SK-N-SH treated with all-trans-retinoic acid at 6 μM for 48 hours (cell line): ENCODE measurements around the gene SPATA46.

Experiments used
- ATAC-seq: fragments of 200-7000 bp; cut with Tn5 transposase; 3 replicates; pipeline ENCODE4 v1.9.1; 2020; ENCODE audit warnings: mild to moderate bottlenecking, moderate library complexity
- ARNTL ChIP-seq: fragments of 450-650 bp; formaldehyde crosslinking; IDR thresholded peaks from 2 replicates; pipeline ENCODE4 v1.5.0; 2020; ENCODE audit warnings: low read depth, mild to moderate bottlenecking, moderate library complexity, borderline replicate concordance
- BACH2 ChIP-seq: fragments of 250-450 bp; sonication (Bioruptor Pico); IDR thresholded peaks from 2 replicates; pipeline ENCODE4 v1.9.0; 2021; ENCODE audit warnings: mild to moderate bottlenecking, borderline replicate concordance
- CSDC2 ChIP-seq: fragments of 250-450 bp; sonication (Bioruptor Pico); IDR thresholded peaks from 2 replicates; pipeline ENCODE4 v1.5.0; 2020; ENCODE audit warnings: mild to moderate bottlenecking, moderate library complexity
- ESRRG ChIP-seq: fragments of 250-450 bp; sonication (Bioruptor Pico); IDR thresholded peaks from 2 replicates; pipeline ENCODE4 v1.6.1; 2021; ENCODE audit warnings: mild to moderate bottlenecking
- GLIS3 ChIP-seq: fragments of 250-450 bp; sonication (Bioruptor Pico); IDR thresholded peaks from 2 replicates; pipeline ENCODE4 v1.5.0; 2020; ENCODE audit warnings: mild to moderate bottlenecking, moderate library complexity
- ISL1 ChIP-seq: fragments of 250-450 bp; sonication (Bioruptor Pico); IDR thresholded peaks from 2 replicates; pipeline ENCODE4 v2.1.2; 2022; ENCODE audit warnings: mild to moderate bottlenecking, moderate library complexity
- OSR1 ChIP-seq: fragments of 250-450 bp; sonication (Bioruptor Pico); IDR thresholded peaks from 2 replicates; pipeline ENCODE4 v1.8.0; 2022; ENCODE audit warnings: moderate library complexity, mild to moderate bottlenecking, inconsistent platforms
- PPARA ChIP-seq: fragments of 250-450 bp; sonication (Bioruptor Pico); IDR thresholded peaks from 2 replicates; pipeline ENCODE4 v1.5.0; 2020; ENCODE audit warnings: mild to moderate bottlenecking, borderline replicate concordance
- RARB ChIP-seq: fragments of 250-450 bp; sonication (Bioruptor Pico); IDR thresholded peaks from 2 replicates; pipeline ENCODE4 v1.8.0; 2021; ENCODE audit warnings: mild to moderate bottlenecking, moderate library complexity
- SNAI2 ChIP-seq: fragments of 250-450 bp; sonication (Bioruptor Pico); IDR thresholded peaks from 2 replicates; pipeline ENCODE4 v1.5.0; 2020; ENCODE audit warnings: mild to moderate bottlenecking, moderate library complexity
- TCF4 ChIP-seq: fragments of 250-450 bp; sonication (Bioruptor Pico); IDR thresholded peaks from 2 replicates; pipeline ENCODE4 v1.8.0; 2021; ENCODE audit warnings: mild to moderate bottlenecking, moderate library complexity, borderline replicate concordance
- TOX ChIP-seq: fragments of 250-450 bp; sonication (Bioruptor Pico); IDR thresholded peaks from 2 replicates; pipeline ENCODE4 v1.8.0; 2021; ENCODE audit warnings: mild to moderate bottlenecking, moderate library complexity, borderline replicate concordance
- ZC3H10 ChIP-seq: fragments of 250-450 bp; sonication (Bioruptor Pico); IDR thresholded peaks from 2 replicates; pipeline ENCODE4 v1.5.1; 2021; ENCODE audit warnings: mild to moderate bottlenecking, moderate library complexity
- ZFP3 ChIP-seq: fragments of 250-450 bp; sonication (Bioruptor Pico); IDR thresholded peaks from 2 replicates; pipeline ENCODE4 v1.5.0; 2020; ENCODE audit warnings: mild to moderate bottlenecking, moderate library complexity
- ZFP30 ChIP-seq: fragments of 450-650 bp; formaldehyde crosslinking; IDR thresholded peaks from 2 replicates; pipeline ENCODE4 v1.5.0; 2022; ENCODE audit warnings: mild to moderate bottlenecking, moderate library complexity
- ZNF565 ChIP-seq: fragments of 450-650 bp; formaldehyde crosslinking; conservative IDR thresholded peaks from 2 replicates; pipeline ENCODE4 v1.5.0; 2020; ENCODE audit warnings: low read depth, mild to moderate bottlenecking, moderate library complexity
- ZNF70 ChIP-seq: fragments of 450-650 bp; formaldehyde crosslinking; IDR thresholded peaks from 2 replicates; pipeline ENCODE4 v1.5.0; 2020; ENCODE audit warnings: mild to moderate bottlenecking, moderate library complexity
- ZNF8 ChIP-seq: fragments of 450-650 bp; formaldehyde crosslinking; IDR thresholded peaks from 2 replicates; pipeline ENCODE4 v1.5.0; 2020; ENCODE audit warnings: mild to moderate bottlenecking, moderate library complexity
- TF ChIP-seq, protein P1 (sequence below): fragments of 250-450 bp; sonication (Bioruptor Pico); IDR thresholded peaks from 2 replicates; pipeline ENCODE4 v1.8.0; 2020; ENCODE audit warnings: mild to moderate bottlenecking, moderate library complexity, borderline replicate concordance
- TF ChIP-seq, protein P2 (sequence below): fragments of 250-450 bp; sonication (Bioruptor Pico); IDR thresholded peaks from 2 replicates; pipeline ENCODE4 v1.8.0; 2021; ENCODE audit warnings: low read depth, mild to moderate bottlenecking, moderate library complexity, borderline replicate concordance

Gene SPATA46

DNA sequence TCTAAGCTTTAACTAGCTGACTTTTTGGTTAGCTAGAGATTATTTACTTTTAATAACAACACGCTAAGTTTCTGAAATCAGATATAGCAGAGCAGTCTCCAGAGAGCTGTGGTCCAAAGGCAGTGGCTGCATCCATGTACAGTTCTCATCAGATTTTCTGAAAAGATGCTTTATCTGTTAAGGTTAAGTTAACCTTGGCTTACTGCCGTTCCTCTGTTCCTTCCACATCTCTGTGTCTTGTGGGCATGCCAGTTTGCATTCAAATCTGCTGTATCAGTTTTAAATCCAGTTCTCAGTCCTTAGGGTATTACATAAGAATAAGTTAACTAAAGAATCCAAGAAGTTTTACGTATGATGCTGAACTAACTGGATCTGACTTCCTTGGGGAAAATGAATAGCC is 46.8 kb downstream of the SPATA46 start:
- no peak for TF ChIP-seq ISL1 (CRISPR knock-in tag)
- no peak for TF ChIP-seq TCF4 (CRISPR knock-in tag)
- no peak for TF ChIP-seq ZFP3 (CRISPR knock-in tag)
- no peak for TF ChIP-seq ZFP30 (CRISPR knock-in tag)
- TF ChIP-seq RARB (CRISPR knock-in tag) = no peak
- no peak for TF ChIP-seq PPARA (CRISPR knock-in tag)
- TF ChIP-seq ARNTL (CRISPR knock-in tag) = no peak
- no peak for TF ChIP-seq OSR1 (CRISPR knock-in tag)
- ATAC-seq = no peak

DNA sequence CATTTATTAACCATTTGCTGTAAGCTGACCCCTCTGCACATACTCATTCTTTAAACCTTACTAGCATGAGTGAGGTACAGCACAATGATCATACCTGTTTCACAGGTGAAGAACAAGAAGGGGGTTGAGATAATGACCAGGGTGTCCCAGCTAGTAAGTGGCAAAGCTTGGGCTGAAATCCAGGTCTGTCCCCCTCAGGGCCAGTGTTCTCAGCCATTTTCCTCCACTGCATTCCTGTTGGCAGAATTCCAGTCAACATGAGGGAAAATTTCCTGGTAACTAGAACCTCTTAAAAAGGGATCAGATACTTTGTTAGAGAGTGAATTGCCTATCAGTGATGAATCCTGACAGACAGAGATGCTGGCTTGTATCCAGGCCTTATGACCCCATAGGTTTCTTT is 48.1 kb downstream of the SPATA46 start:
- TF ChIP-seq ZC3H10 (CRISPR knock-in tag) (no peak), TCF4 (CRISPR knock-in tag) (no peak), GLIS3 (no peak), ESRRG (CRISPR knock-in tag) (no peak), ZNF70 (CRISPR knock-in tag) (no peak), ZNF8 (CRISPR knock-in tag) (no peak), ZFP30 (CRISPR knock-in tag) (no peak), ZFP3 (CRISPR knock-in tag) (no peak), PPARA (CRISPR knock-in tag) (no peak)
- TF ChIP-seq, protein P1, sequence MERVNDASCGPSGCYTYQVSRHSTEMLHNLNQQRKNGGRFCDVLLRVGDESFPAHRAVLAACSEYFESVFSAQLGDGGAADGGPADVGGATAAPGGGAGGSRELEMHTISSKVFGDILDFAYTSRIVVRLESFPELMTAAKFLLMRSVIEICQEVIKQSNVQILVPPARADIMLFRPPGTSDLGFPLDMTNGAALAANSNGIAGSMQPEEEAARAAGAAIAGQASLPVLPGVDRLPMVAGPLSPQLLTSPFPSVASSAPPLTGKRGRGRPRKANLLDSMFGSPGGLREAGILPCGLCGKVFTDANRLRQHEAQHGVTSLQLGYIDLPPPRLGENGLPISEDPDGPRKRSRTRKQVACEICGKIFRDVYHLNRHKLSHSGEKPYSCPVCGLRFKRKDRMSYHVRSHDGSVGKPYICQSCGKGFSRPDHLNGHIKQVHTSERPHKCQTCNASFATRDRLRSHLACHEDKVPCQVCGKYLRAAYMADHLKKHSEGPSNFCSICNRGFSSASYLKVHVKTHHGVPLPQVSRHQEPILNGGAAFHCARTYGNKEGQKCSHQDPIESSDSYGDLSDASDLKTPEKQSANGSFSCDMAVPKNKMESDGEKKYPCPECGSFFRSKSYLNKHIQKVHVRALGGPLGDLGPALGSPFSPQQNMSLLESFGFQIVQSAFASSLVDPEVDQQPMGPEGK (CRISPR knock-in tag) = no peak
- TF ChIP-seq, protein P2, sequence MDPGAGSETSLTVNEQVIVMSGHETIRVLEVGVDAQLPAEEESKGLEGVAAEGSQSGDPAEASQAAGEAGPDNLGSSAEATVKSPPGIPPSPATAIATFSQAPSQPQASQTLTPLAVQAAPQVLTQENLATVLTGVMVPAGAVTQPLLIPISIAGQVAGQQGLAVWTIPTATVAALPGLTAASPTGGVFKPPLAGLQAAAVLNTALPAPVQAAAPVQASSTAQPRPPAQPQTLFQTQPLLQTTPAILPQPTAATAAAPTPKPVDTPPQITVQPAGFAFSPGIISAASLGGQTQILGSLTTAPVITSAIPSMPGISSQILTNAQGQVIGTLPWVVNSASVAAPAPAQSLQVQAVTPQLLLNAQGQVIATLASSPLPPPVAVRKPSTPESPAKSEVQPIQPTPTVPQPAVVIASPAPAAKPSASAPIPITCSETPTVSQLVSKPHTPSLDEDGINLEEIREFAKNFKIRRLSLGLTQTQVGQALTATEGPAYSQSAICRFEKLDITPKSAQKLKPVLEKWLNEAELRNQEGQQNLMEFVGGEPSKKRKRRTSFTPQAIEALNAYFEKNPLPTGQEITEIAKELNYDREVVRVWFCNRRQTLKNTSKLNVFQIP (CRISPR knock-in tag) = no peak
- no peak for ATAC-seq

DNA sequence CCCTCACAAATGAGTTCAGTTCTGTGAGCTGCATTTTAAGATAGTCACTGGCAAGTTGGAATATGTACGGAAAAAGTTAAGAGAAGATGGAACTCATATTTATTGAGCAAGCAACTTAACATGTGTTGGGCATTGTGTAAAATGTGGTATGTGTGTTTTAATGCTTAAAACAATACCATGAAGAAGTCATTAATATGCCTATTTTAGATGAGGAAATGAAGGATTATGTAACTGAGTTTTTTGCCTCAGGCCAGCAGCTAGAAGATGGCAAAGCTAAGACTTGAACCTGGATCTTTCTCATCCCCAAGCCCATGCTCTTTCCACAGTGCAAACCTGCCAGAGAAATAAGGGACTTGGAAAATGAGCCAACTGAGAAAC is 48.9 kb downstream of the SPATA46 start:
- ATAC-seq = no peak
- no peak for TF ChIP-seq TOX (CRISPR knock-in tag)
- TF ChIP-seq ZFP30 (CRISPR knock-in tag) = no peak
- TF ChIP-seq BACH2 (CRISPR knock-in tag) = no peak
- TF ChIP-seq, all 23 proteins: peak for 0

DNA sequence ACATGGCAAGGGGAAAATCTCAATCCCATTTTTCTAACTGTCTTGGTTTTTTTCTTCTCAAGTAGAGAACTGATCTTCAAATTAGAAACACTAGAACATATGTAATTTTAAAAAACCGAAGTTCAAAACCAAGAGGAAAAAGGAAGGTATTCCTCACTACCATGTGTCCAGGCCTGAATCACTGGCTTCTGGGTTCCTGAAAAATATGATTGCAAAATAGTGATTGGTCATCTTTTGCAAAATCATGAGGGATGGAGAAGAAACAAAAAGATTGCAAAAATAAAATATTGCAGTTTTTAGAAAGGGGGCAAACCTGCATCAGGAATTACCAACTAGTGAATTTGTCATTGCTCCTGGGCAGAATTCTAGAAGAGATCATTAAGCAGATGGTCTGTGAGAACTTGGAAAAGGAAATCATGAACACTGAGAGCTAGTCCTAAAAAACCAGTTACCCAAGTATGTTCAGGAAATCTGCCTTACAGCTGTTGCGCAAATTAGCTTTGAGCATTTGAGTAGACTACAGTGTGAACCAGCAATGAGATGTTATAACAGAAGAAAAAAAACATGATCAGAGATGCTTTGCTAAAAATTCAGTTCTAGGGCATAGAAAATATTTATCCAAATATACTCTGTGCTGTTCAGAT is 49.4 kb downstream of the SPATA46 start:
- TF ChIP-seq TCF4 (CRISPR knock-in tag) (no peak), ESRRG (CRISPR knock-in tag) (no peak), SNAI2 (CRISPR knock-in tag) (no peak), OSR1 (CRISPR knock-in tag) (no peak), CSDC2 (CRISPR knock-in tag) (no peak), ZC3H10 (CRISPR knock-in tag) (no peak), ZNF565 (CRISPR knock-in tag) (no peak), ZFP30 (CRISPR knock-in tag) (no peak), BACH2 (CRISPR knock-in tag) (no peak), RARB (CRISPR knock-in tag) (no peak), TOX (CRISPR knock-in tag) (no peak), ZFP3 (CRISPR knock-in tag) (no peak), GLIS3 (no peak)
- TF ChIP-seq, protein P2 (CRISPR knock-in tag) = no peak
- ATAC-seq = no peak

DNA sequence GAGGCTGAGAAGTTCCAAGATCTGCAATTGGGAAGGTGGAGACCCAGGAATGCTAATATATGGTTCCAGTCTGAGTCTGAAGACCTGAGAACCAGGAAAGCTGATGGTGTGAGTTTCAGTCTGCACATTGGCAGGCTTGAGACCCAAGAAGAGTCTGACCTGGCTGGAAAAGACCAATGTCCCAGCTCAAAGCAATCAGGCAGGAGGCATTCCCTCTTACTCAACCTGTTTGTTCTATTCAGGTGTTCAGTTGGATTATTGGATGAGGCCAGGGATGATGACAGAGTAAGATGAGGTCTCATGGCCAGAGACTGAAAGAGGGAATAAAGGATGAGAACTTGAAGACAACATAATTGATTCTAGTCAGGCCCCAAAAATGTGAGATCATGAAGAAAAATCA is 50.1 kb downstream of the SPATA46 start:
- no peak for TF ChIP-seq PPARA (CRISPR knock-in tag)
- TF ChIP-seq TOX (CRISPR knock-in tag) = no peak
- no peak for TF ChIP-seq ISL1 (CRISPR knock-in tag)
- no peak for TF ChIP-seq ZNF8 (CRISPR knock-in tag)
- no peak for TF ChIP-seq ZNF565 (CRISPR knock-in tag)
- no peak for TF ChIP-seq TCF4 (CRISPR knock-in tag)
- no peak for TF ChIP-seq ZFP30 (CRISPR knock-in tag)
- no peak for TF ChIP-seq CSDC2 (CRISPR knock-in tag)
- TF ChIP-seq ZC3H10 (CRISPR knock-in tag) = no peak
- TF ChIP-seq, all 23 proteins: peak for 0
- no peak for ATAC-seq
